Right lobe of liver (tissue), 4 donors: ENCODE results near the gene ACBD6.

Experiments used
- POLR2A ChIP-seq: fragments of 450-650 bp; IDR thresholded peaks from one replicate; pipeline ENCODE4 v1.6.1; 2017; ENCODE audit warnings: antibody characterized with exemption, mild to moderate bottlenecking
- TF ChIP-seq, protein P1 (sequence below), 4 donors: fragments of 200-600 bp in 3 of 4; fragments of 450-650 bp in 1 of 4; IDR thresholded peaks; one replicate each; pipeline versions ENCODE4 v1.5.1 to v1.8.0; 2016 to 2022; ENCODE audit warnings: antibody characterized with exemption in 4 of 4, mild to moderate bottlenecking in 2 of 4
- donor health status: DM: no; HTN: no; CAD: no.
- donor health status: DM: no; HTN: no; CAD: no.
- donor health status: DM: no; HTN: yes; CAD: no.

DNA sequence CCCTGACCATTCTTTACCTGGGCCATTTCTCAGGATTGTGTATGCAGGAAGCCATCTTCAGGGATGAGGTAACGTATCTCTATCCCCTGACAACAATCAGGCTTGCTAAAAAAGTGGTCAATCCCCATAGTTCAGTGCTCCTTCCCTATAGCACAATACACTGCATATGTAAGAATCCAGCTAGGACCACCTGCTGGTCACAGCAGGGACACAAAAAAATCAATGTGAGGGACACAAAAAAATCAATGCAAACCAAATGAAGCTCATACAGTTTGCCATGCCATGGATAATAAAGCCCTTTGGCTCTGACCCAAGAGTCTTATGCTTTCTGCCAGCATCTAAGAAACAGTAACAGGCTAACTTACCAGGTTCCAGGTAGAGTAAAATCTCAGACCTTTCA lies 16.3 kb downstream of the ACBD6 start:
- TF ChIP-seq, protein P1, sequence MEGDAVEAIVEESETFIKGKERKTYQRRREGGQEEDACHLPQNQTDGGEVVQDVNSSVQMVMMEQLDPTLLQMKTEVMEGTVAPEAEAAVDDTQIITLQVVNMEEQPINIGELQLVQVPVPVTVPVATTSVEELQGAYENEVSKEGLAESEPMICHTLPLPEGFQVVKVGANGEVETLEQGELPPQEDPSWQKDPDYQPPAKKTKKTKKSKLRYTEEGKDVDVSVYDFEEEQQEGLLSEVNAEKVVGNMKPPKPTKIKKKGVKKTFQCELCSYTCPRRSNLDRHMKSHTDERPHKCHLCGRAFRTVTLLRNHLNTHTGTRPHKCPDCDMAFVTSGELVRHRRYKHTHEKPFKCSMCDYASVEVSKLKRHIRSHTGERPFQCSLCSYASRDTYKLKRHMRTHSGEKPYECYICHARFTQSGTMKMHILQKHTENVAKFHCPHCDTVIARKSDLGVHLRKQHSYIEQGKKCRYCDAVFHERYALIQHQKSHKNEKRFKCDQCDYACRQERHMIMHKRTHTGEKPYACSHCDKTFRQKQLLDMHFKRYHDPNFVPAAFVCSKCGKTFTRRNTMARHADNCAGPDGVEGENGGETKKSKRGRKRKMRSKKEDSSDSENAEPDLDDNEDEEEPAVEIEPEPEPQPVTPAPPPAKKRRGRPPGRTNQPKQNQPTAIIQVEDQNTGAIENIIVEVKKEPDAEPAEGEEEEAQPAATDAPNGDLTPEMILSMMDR (IDR thresholded peaks at IDR 0.05) = no peak
- TF ChIP-seq POLR2A = no peak
